Measurements from ENCODE around the gene OR6C6. TPM values are rescaled to one million over a fixed set of nuclear protein-coding genes. Genes with fewer than 3 reads are reported as not detected.

OR6C6 gene
- polyA plus RNA-seq, 1 donor (not counting 4 experiments of a cell fraction or from before 2014, with no cell fraction given), result not detected

- H3K36me3 ChIP-seq (ENCODE audit: control insufficient read depth in 2 of 2, extremely low read depth in 1 of 2, insufficient read depth in 2 of 2, low read length in 2 of 2), result no peaks in the 10 kb centered on the region
- H4K20me1 ChIP-seq (ENCODE audit: control insufficient read depth, extremely low read depth, insufficient read depth, low read length), result no peaks in the 10 kb centered on the region
- dilution Hi-C loops (cut with MboI; ENCODE audit: extremely low pct_ligation_motif_present, low sequenced_read_pairs), result no loop called here
- FAIRE-seq (no peak), DNase-seq (ENCODE audit: low read depth, low spot score) (no peak)
- no peak within 1 kb of the TSS for H3K9ac ChIP-seq (ENCODE audit: control insufficient read depth, extremely low read depth, insufficient read depth, low read length)
- no peak for TF ChIP-seq EZH2 (IDR thresholded peaks at IDR 0.05; ENCODE audit: low read length)
- TF ChIP-seq, protein P1, sequence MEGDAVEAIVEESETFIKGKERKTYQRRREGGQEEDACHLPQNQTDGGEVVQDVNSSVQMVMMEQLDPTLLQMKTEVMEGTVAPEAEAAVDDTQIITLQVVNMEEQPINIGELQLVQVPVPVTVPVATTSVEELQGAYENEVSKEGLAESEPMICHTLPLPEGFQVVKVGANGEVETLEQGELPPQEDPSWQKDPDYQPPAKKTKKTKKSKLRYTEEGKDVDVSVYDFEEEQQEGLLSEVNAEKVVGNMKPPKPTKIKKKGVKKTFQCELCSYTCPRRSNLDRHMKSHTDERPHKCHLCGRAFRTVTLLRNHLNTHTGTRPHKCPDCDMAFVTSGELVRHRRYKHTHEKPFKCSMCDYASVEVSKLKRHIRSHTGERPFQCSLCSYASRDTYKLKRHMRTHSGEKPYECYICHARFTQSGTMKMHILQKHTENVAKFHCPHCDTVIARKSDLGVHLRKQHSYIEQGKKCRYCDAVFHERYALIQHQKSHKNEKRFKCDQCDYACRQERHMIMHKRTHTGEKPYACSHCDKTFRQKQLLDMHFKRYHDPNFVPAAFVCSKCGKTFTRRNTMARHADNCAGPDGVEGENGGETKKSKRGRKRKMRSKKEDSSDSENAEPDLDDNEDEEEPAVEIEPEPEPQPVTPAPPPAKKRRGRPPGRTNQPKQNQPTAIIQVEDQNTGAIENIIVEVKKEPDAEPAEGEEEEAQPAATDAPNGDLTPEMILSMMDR (optimal IDR thresholded peaks at IDR 0.05 in 1 of 3, IDR thresholded peaks at IDR 0.05 in 1 of 3, conservative IDR thresholded peaks at IDR 0.05 in 1 of 3; ENCODE audit: extremely low read depth in 1 of 3, insufficient read depth in 2 of 3, low read length in 3 of 3), result no peak
- no peak within 1 kb of the TSS for H3K27ac ChIP-seq (ENCODE audit: control insufficient read depth, insufficient read depth, low read length)
- H3K4me2 ChIP-seq (ENCODE audit: control insufficient read depth, extremely low read depth, insufficient read depth, low read depth, low read length), result no peak within 1 kb of the TSS
- no peaks in the 10 kb centered on the region for H3K4me1 ChIP-seq (ENCODE audit: control insufficient read depth, extremely low read depth, insufficient read depth, low read length)
- no peaks in the 10 kb centered on the region for H3K79me2 ChIP-seq (ENCODE audit: control insufficient read depth, insufficient read depth, low read length)
- no peaks in the 10 kb centered on the region for H3K27me3 ChIP-seq (ENCODE audit: control insufficient read depth, extremely low read depth, insufficient read depth, low read length)
- H2AFZ ChIP-seq (ENCODE audit: control insufficient read depth, low read length), result no peak within 1 kb of the TSS
- no peaks in the 10 kb centered on the region for H3K9me3 ChIP-seq (ENCODE audit: control insufficient read depth, low read depth, low read length)
- no peaks in the 10 kb centered on the region for H3K9me1 ChIP-seq (ENCODE audit: control insufficient read depth, extremely low read depth, insufficient read depth, low read length)
- no peak within 1 kb of the TSS for H3K4me3 ChIP-seq (ENCODE audit: control insufficient read depth in 2 of 3, extremely low read depth in 1 of 3, insufficient read depth in 2 of 3, low read depth in 1 of 3, low read length in 3 of 3)
Observed at GRCh38 chr12:55314043-55314442, 17.7 kb upstream of the OR6C6 start, which contains the start of gene OR6C1. Gene OR6C1 (plus strand): TSS chr12:55314343. CDS start chr12:55320600, 6,257 bp downstream.

GRCh38 chr12:55289999-55290398, 6.4 kb downstream of the OR6C6 start:
- Histone ChIP-seq H3K9me1 (ENCODE audit: control insufficient read depth, extremely low read depth, insufficient read depth, low read length) (no peaks in the 10 kb centered on the region), H3K79me2 (ENCODE audit: control insufficient read depth, insufficient read depth, low read length) (no peaks in the 10 kb centered on the region), H3K4me1 (ENCODE audit: control insufficient read depth, extremely low read depth, insufficient read depth, low read length) (no peaks in the 10 kb centered on the region), H3K9me3 (ENCODE audit: control insufficient read depth, low read depth, low read length) (no peaks in the 10 kb centered on the region), H3K36me3 (ENCODE audit: control insufficient read depth in 2 of 2, extremely low read depth in 1 of 2, insufficient read depth in 2 of 2, low read length in 2 of 2) (no peaks in the 10 kb centered on the region), H3K27ac (ENCODE audit: control insufficient read depth, insufficient read depth, low read length) (no peak overlapping the region), H3K4me3 (ENCODE audit: control insufficient read depth in 2 of 3, extremely low read depth in 1 of 3, insufficient read depth in 2 of 3, low read depth in 1 of 3, low read length in 3 of 3) (no peak overlapping the region), H3K4me2 (ENCODE audit: control insufficient read depth, extremely low read depth, insufficient read depth, low read depth, low read length) (no peak overlapping the region), H4K20me1 (ENCODE audit: control insufficient read depth, extremely low read depth, insufficient read depth, low read length) (no peaks in the 10 kb centered on the region), H2AFZ (ENCODE audit: control insufficient read depth, low read length) (no peak overlapping the region), H3K27me3 (ENCODE audit: control insufficient read depth, extremely low read depth, insufficient read depth, low read length) (no peaks in the 10 kb centered on the region), H3K9ac (ENCODE audit: control insufficient read depth, extremely low read depth, insufficient read depth, low read length) (no peak overlapping the region)
- DNase-seq (ENCODE audit: low read depth, low spot score) (no peak), FAIRE-seq (no peak)
- dilution Hi-C loops (cut with MboI; ENCODE audit: extremely low pct_ligation_motif_present, low sequenced_read_pairs), result no loop called here
- TF ChIP-seq, protein P1 (optimal IDR thresholded peaks at IDR 0.05 in 1 of 3, IDR thresholded peaks at IDR 0.05 in 1 of 3, conservative IDR thresholded peaks at IDR 0.05 in 1 of 3; ENCODE audit: extremely low read depth in 1 of 3, insufficient read depth in 2 of 3, low read length in 3 of 3), result no peak
- no peak for TF ChIP-seq EZH2 (IDR thresholded peaks at IDR 0.05; ENCODE audit: low read length)
